K562 (cell line): ENCODE data around the gene CD4. TPM values are rescaled to one million over a fixed set of nuclear protein-coding genes. Genes with fewer than 3 reads are reported as not detected.

ENCODE experiments used
- ATAC-seq: fragments of 200-7000 bp; cut with Tn5 transposase; 3 replicates; pipeline ENCODE4 v1.9.1; 2020; ENCODE audit warnings: moderate library complexity
- BruUV-seq: library from RNA; stranded (reverse); fragments of 400-500 nt; replicated peaks from 2 replicates; lab custom pipeline; 2021; lab: Mats Ljungman, UMichigan
- CTCF ChIA-PET: fragments of 300-600 bp; formaldehyde crosslinking; extraction: SDS; loops from one replicate; lab custom pipeline; 2021; ENCODE audit warnings: low intra/inter-chr PET ratio; lab: Yijun Ruan, JAX
- POLR2A ChIA-PET: fragments of 300-600, 350-650 bp; sonication (Branson Sonifier 250); formaldehyde crosslinking; extraction: SDS; loops from one replicate; lab custom pipeline; 2021; ENCODE audit warnings: antibody characterized with exemption, inconsistent platforms; lab: Yijun Ruan, JAX
- DNase-seq, 4 experiments: peaks; one replicate each; pipeline versions ENCODE4 v3.0.0 to v3.0.0-alpha.2; 2011 to 2018; ENCODE audit warnings: low spot score in 3 of 4, mixed read lengths in 3 of 4; ENCODE audit errors: extremely low read depth in 1 of 4
- FAIRE-seq: peaks from 2 replicates; lab custom pipeline; 2011; peaks lifted over from hg19 to GRCh38; lab: Jason Lieb, UNC
- H2AFZ ChIP-seq: 2 replicates; pipeline ENCODE4 v1.6.0; 2011; ENCODE audit warnings: low read depth, low read length, control low read depth, inconsistent platforms
- H3K27ac ChIP-seq: fragments of 200-600 bp; 3 replicates; pipeline ENCODE4 v1.8.0; 2011; ENCODE audit warnings: low read depth, mild to moderate bottlenecking, control low read depth, inconsistent platforms, low read length, moderate library complexity, mixed read lengths; ENCODE audit errors: extremely low read depth
- H3K27me3 ChIP-seq, 2 experiments: fragments of 300-600 bp in 1 of 2; 2 replicates in 1 of 2; 3 replicates in 1 of 2; pipeline versions ENCODE4 v1.6.0 to v1.8.0; 2011; ENCODE audit warnings: inconsistent platforms in 2 of 2, low read length in 2 of 2, mild to moderate bottlenecking in 1 of 2, mixed read lengths in 1 of 2, moderate library complexity in 1 of 2; ENCODE audit not compliant: control insufficient read depth in 2 of 2, insufficient read depth in 2 of 2
- H3K36me3 ChIP-seq: fragments of 300-600 bp; 3 replicates; pipeline ENCODE4 v1.8.0; 2011; ENCODE audit warnings: mild to moderate bottlenecking, low read length, inconsistent platforms; ENCODE audit not compliant: control insufficient read depth, insufficient read depth
- H3K4me1 ChIP-seq, 2 experiments: fragments of 200-600 bp in 1 of 2; replicated peaks in 1 of 2; 2 replicates in 1 of 2; 3 replicates in 1 of 2; pipeline versions ENCODE4 v1.5.1 to v1.8.0; 2011; ENCODE audit warnings: inconsistent platforms in 2 of 2, low read length in 2 of 2, mild to moderate bottlenecking in 1 of 2, mixed read lengths in 1 of 2, moderate library complexity in 1 of 2; ENCODE audit not compliant: control insufficient read depth in 2 of 2, insufficient read depth in 2 of 2
- H3K4me2 ChIP-seq: 2 replicates; pipeline ENCODE4 v1.6.1; 2011; ENCODE audit warnings: low read length, control low read depth, inconsistent platforms, mixed read lengths; ENCODE audit not compliant: insufficient read depth
- H3K4me3 ChIP-seq: fragments of 200-600 bp; sonication (generic), shearing (Covaris generic); 2 replicates; pipeline ENCODE4 v1.5.1; 2016; ENCODE audit warnings: control low read depth, inconsistent platforms
- H3K79me2 ChIP-seq: fragments of 200-600 bp; 3 replicates; pipeline ENCODE4 v1.8.0; 2011; ENCODE audit warnings: low read length, inconsistent platforms; ENCODE audit not compliant: control insufficient read depth, insufficient read depth
- H3K9ac ChIP-seq, 2 experiments: 2 replicates each; pipeline versions ENCODE4 v1.6.0 to v1.6.1; 2011; ENCODE audit warnings: low read depth in 2 of 2, low read length in 2 of 2, control low read depth in 1 of 2, inconsistent platforms in 1 of 2, mild to moderate bottlenecking in 1 of 2, mixed read lengths in 1 of 2; ENCODE audit not compliant: insufficient read depth in 1 of 2
- H3K9me1 ChIP-seq: one replicate; pipeline ENCODE4 v1.6.0; 2011; ENCODE audit warnings: inconsistent platforms, mild to moderate bottlenecking, low read length, moderate library complexity; ENCODE audit not compliant: control insufficient read depth, insufficient read depth
- H3K9me3 ChIP-seq: replicated peaks from 2 replicates; pipeline ENCODE4 v1.5.1; 2011; ENCODE audit warnings: low read depth, low read length, inconsistent platforms; ENCODE audit not compliant: control insufficient read depth, insufficient read depth
- H4K20me1 ChIP-seq: replicated peaks from 2 replicates; pipeline ENCODE4 v1.6.1; 2011; ENCODE audit warnings: low read length, inconsistent platforms, mixed read lengths; ENCODE audit not compliant: control insufficient read depth, insufficient read depth
- RCOR1 ChIP-seq, 2 experiments: IDR thresholded peaks; 2 replicates each; pipeline ENCODE4 v1.6.1; 2012; ENCODE audit warnings: low read depth in 2 of 2, low read length in 2 of 2, borderline replicate concordance in 1 of 2, improper control_type of control experiment in 1 of 2
- ZNF431 ChIP-seq: sonication (generic); formaldehyde crosslinking; IDR thresholded peaks from 2 replicates; pipeline ENCODE4 v1.8.0; 2022; ENCODE audit warnings: mild to moderate bottlenecking, missing genetic modification reagents
- ZNF766 ChIP-seq: fragments of 200-800 bp; sonication (Bioruptor generic); conservative IDR thresholded peaks from 2 replicates; pipeline ENCODE4 v1.6.1; 2016; ENCODE audit warnings: missing genetic modification characterization, missing compliant biosample characterization
- WGBS: fragments of 100-300 bp; shearing (Covaris generic); methylation state at CpG from one replicate; pipeline ENCODE4 v1.1.6; 2016; ENCODE audit warnings: low coverage, mixed read lengths; ENCODE audit not compliant: insufficient coverage; ENCODE audit errors: missing lambda C conversion rate; 5-methylcytosine and 5-hydroxymethylcytosine counted together
- in situ Hi-C: fragments of 300-500 bp; cut with MboI; formaldehyde crosslinking; loops from 4 replicates; pipeline ENCODE4 v1.15.0; 2018; ENCODE audit warnings: inconsistent platforms, mixed read lengths
- intact Hi-C: fragments of 100-400 bp; cut with micrococcal nuclease; formaldehyde crosslinking; loops from 2 replicates; pipeline ENCODE4 v1.14.2; 2022
- polyA plus RNA-seq, 8 experiments: library from polyadenylated mRNA; depleted of rRNA in 4 of 8; stranded (reverse) in 5 of 8; unstranded in 3 of 8; fragments of >200 nt; fragmentation: Nextera tagmentation in 2 of 8; fragmentation: Illumina TruSeq in 1 of 8; extraction: Ambion mirVana in 2 of 8; extraction: Trizol in 1 of 8; gene quantifications; 2 replicates each; pipeline versions ENCODE4 v1.2.1 to v1.2.3, GENCODE V29; 2011 to 2014; ENCODE audit warnings: inconsistent platforms in 1 of 8, missing spikeins in 1 of 8
- total RNA-seq, 7 experiments: library from RNA; depleted of rRNA in 6 of 7; stranded (reverse); fragments of >200 nt in 6 of 7; fragmentation: Illumina TruSeq in 2 of 7; extraction: Trizol in 2 of 7; gene quantifications; 2 replicates each; pipeline versions ENCODE4 v1.2.1 to v1.2.3, GENCODE V29; 2011 to 2021; ENCODE audit warnings: low replicate concordance in 1 of 7
- TF ChIP-seq, protein P1 (sequence below): fragments of 450-650 bp; IDR thresholded peaks from 2 replicates; pipeline ENCODE4 v1.6.1; 2017; ENCODE audit warnings: antibody characterized with exemption
- TF ChIP-seq, protein P2 (sequence below): fragments of 450-650 bp; IDR thresholded peaks from 2 replicates; pipeline ENCODE4 v1.7.1; 2018; ENCODE audit warnings: mild to moderate bottlenecking, low read depth; ENCODE audit not compliant: partially characterized antibody
- TF ChIP-seq, protein P3 (sequence below), 2 experiments: fragments of 150-350 bp in 1 of 2; IDR thresholded peaks; 2 replicates each; pipeline ENCODE4 v1.6.1; 2012 to 2016; ENCODE audit warnings: low read depth in 2 of 2, low read length in 2 of 2, mild to moderate bottlenecking in 1 of 2, moderate library complexity in 1 of 2

Gene CD4
- total and polyA plus RNA-seq, 9 of the 15 experiments (the other 6 are each of a cell fraction or from before 2014, with no cell fraction given), result 0.06 to 0.27 (median 0.09) TPM; not detected in 5

DNA sequence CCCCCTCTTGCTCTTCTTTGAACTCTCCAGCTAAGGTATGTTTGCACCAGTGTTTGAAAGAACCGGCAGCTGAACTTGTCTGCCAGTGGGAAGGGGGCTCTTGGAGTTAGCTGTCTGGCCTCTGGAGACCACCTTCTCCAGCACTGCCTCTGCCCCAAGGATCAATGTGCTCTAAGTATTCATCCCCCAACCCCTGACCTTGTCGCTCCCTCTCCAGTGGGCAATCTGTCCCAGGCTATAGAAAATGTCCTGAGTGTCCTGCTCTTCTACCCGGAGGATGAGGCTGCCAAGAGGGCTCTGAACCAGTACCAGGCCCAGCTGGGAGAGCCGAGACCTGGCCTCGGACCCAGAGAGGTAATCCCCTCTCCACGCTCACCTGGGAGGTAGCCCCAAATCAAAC, 41.7 kb downstream of the CD4 start:
- ChIA-PET CTCF (no interaction called here), POLR2A (interaction anchor here (0.6 to 3.2 kb wide), 4 partner anchors 9 to 38 kb away, joined by 3 to 13 read pairs (median 4); no protein-coding TSS in a partner anchor)
- in situ Hi-C loops (no loop called here), intact Hi-C loops (no loop called here)
- Histone ChIP-seq H2AFZ (no peak overlapping the region), H3K4me3 (no peak overlapping the region), H3K9ac (no peak overlapping the region), H3K27ac (no peak overlapping the region), H3K36me3 (peaks cover 40% of the 10 kb centered on the region; the same call in 1 of the 3 replicates), H3K79me2 (peaks cover 24% of the 10 kb centered on the region), H3K4me1 (peaks cover 11 to 43% of the 10 kb centered on the region in 2 experiments; a peak in 4 of 5 replicates), H3K27me3 (no peaks in the 10 kb centered on the region), H3K9me1 (no peaks in the 10 kb centered on the region), H4K20me1 (no peaks in the 10 kb centered on the region), H3K9me3 (no peaks in the 10 kb centered on the region), H3K4me2 (no peak overlapping the region)
- DNase-seq (no peak), ATAC-seq (no peak), FAIRE-seq (no peak)
- WGBS, result 96% methylated on average over 6 of the region's 6 CpGs
- TF ChIP-seq, protein P1, sequence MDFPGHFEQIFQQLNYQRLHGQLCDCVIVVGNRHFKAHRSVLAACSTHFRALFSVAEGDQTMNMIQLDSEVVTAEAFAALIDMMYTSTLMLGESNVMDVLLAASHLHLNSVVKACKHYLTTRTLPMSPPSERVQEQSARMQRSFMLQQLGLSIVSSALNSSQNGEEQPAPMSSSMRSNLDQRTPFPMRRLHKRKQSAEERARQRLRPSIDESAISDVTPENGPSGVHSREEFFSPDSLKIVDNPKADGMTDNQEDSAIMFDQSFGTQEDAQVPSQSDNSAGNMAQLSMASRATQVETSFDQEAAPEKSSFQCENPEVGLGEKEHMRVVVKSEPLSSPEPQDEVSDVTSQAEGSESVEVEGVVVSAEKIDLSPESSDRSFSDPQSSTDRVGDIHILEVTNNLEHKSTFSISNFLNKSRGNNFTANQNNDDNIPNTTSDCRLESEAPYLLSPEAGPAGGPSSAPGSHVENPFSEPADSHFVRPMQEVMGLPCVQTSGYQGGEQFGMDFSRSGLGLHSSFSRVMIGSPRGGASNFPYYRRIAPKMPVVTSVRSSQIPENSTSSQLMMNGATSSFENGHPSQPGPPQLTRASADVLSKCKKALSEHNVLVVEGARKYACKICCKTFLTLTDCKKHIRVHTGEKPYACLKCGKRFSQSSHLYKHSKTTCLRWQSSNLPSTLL, result no peak
- TF ChIP-seq ZNF431 (CRISPR knock-in tag), result no peak
- no peak for TF ChIP-seq ZNF766 (CRISPR knock-in tag)
- TF ChIP-seq, protein P2, sequence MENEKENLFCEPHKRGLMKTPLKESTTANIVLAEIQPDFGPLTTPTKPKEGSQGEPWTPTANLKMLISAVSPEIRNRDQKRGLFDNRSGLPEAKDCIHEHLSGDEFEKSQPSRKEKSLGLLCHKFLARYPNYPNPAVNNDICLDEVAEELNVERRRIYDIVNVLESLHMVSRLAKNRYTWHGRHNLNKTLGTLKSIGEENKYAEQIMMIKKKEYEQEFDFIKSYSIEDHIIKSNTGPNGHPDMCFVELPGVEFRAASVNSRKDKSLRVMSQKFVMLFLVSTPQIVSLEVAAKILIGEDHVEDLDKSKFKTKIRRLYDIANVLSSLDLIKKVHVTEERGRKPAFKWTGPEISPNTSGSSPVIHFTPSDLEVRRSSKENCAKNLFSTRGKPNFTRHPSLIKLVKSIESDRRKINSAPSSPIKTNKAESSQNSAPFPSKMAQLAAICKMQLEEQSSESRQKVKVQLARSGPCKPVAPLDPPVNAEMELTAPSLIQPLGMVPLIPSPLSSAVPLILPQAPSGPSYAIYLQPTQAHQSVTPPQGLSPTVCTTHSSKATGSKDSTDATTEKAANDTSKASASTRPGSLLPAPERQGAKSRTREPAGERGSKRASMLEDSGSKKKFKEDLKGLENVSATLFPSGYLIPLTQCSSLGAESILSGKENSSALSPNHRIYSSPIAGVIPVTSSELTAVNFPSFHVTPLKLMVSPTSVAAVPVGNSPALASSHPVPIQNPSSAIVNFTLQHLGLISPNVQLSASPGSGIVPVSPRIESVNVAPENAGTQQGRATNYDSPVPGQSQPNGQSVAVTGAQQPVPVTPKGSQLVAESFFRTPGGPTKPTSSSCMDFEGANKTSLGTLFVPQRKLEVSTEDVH, result no peak
- TF ChIP-seq RCOR1 (IDR thresholded peaks at IDR 0.05; ENCODE audit: borderline replicate concordance in 1 of 2, low read depth in 2 of 2, low read length in 2 of 2), result no peak
- TF ChIP-seq, protein P3, sequence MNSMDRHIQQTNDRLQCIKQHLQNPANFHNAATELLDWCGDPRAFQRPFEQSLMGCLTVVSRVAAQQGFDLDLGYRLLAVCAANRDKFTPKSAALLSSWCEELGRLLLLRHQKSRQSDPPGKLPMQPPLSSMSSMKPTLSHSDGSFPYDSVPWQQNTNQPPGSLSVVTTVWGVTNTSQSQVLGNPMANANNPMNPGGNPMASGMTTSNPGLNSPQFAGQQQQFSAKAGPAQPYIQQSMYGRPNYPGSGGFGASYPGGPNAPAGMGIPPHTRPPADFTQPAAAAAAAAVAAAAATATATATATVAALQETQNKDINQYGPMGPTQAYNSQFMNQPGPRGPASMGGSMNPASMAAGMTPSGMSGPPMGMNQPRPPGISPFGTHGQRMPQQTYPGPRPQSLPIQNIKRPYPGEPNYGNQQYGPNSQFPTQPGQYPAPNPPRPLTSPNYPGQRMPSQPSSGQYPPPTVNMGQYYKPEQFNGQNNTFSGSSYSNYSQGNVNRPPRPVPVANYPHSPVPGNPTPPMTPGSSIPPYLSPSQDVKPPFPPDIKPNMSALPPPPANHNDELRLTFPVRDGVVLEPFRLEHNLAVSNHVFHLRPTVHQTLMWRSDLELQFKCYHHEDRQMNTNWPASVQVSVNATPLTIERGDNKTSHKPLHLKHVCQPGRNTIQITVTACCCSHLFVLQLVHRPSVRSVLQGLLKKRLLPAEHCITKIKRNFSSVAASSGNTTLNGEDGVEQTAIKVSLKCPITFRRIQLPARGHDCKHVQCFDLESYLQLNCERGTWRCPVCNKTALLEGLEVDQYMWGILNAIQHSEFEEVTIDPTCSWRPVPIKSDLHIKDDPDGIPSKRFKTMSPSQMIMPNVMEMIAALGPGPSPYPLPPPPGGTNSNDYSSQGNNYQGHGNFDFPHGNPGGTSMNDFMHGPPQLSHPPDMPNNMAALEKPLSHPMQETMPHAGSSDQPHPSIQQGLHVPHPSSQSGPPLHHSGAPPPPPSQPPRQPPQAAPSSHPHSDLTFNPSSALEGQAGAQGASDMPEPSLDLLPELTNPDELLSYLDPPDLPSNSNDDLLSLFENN (IDR thresholded peaks at IDR 0.05; ENCODE audit: low read depth in 2 of 2, low read length in 2 of 2), result no peak
- BruUV-seq, result no TSS peak
